HepG2 (cell line): ENCODE results near the gene CTCF. TPM values are rescaled to one million over a fixed set of nuclear protein-coding genes. Genes with fewer than 3 reads are reported as not detected.

ENCODE experiments used
- BCL3 ChIP-seq: sonication (generic); formaldehyde crosslinking; IDR thresholded peaks from 2 replicates; pipeline ENCODE4 v1.5.1; 2020; ENCODE audit warnings: mild to moderate bottlenecking, missing genetic modification reagents, moderate library complexity
- E2F1 ChIP-seq: sonication (generic); formaldehyde crosslinking; IDR thresholded peaks from 2 replicates; pipeline ENCODE4 v1.5.0; 2020; ENCODE audit warnings: missing genetic modification reagents
- KDM5A ChIP-seq: fragments of 200-600 bp; sonication (generic); IDR thresholded peaks from 2 replicates; pipeline ENCODE4 v1.7.0; 2018; ENCODE audit warnings: antibody characterized with exemption, mild to moderate bottlenecking, low read length, borderline replicate concordance
- MTERF4 ChIP-seq: sonication (generic); formaldehyde crosslinking; IDR thresholded peaks from 2 replicates; pipeline ENCODE4 v1.8.0; 2023; ENCODE audit warnings: mild to moderate bottlenecking, missing genetic modification reagents
- PAXIP1 ChIP-seq: sonication (generic); formaldehyde crosslinking; conservative IDR thresholded peaks from 2 replicates; pipeline ENCODE4 v1.4.0; 2020; ENCODE audit warnings: mild to moderate bottlenecking, missing genetic modification reagents, moderate library complexity
- PHF20 ChIP-seq: sonication (generic); formaldehyde crosslinking; IDR thresholded peaks from 2 replicates; pipeline ENCODE4 v1.5.0; 2020; ENCODE audit warnings: mild to moderate bottlenecking, missing genetic modification reagents
- SKIL ChIP-seq: sonication (generic); formaldehyde crosslinking; IDR thresholded peaks from 2 replicates; pipeline ENCODE4 v1.8.0; 2022; ENCODE audit warnings: missing genetic modification reagents, mild to moderate bottlenecking, moderate library complexity, borderline replicate concordance
- TBL1XR1 ChIP-seq: fragments of 150-350 bp; IDR thresholded peaks from 2 replicates; pipeline ENCODE4 v1.6.1; 2014; ENCODE audit warnings: borderline replicate concordance, low read length; ENCODE audit not compliant: partially characterized antibody
- ZBTB44 ChIP-seq: sonication (generic); formaldehyde crosslinking; IDR thresholded peaks from 2 replicates; pipeline ENCODE4 v1.4.0; 2020; ENCODE audit warnings: missing genetic modification reagents
- ZNF280D ChIP-seq: sonication (generic); formaldehyde crosslinking; IDR thresholded peaks from 2 replicates; pipeline ENCODE4 v1.5.1; 2020; ENCODE audit warnings: mild to moderate bottlenecking, missing genetic modification reagents
- ZNF572 ChIP-seq: sonication (generic); formaldehyde crosslinking; IDR thresholded peaks from 2 replicates; pipeline ENCODE4 v1.5.1; 2020; ENCODE audit warnings: mild to moderate bottlenecking, missing genetic modification reagents
- polyA plus RNA-seq, 8 experiments: library from polyadenylated mRNA; depleted of rRNA in 3 of 8; stranded (reverse) in 7 of 8; unstranded in 1 of 8; fragments of >200 nt; fragmentation: Illumina TruSeq in 4 of 8; extraction: Trizol in 4 of 8; gene quantifications; 2 replicates each; pipeline versions ENCODE4 v1.2.1 to v1.2.3, GENCODE V29; 2011 to 2016; ENCODE audit warnings: low read depth in 4 of 8, missing spikeins in 1 of 8, mixed read lengths in 1 of 8; ENCODE audit not compliant: insufficient read depth in 1 of 8
- total RNA-seq, 5 experiments: library from RNA; depleted of rRNA; stranded (reverse); fragments of >200 nt; fragmentation: Illumina TruSeq; extraction: Trizol; gene quantifications; 2 replicates each; pipeline ENCODE4 v1.2.3, GENCODE V29; 2016; ENCODE audit warnings: low read depth in 1 of 5

Gene CTCF
- total and polyA plus RNA-seq, 2 of the 13 experiments (the other 11 are each of a cell fraction or from before 2014, with no cell fraction given), result 19.5 to 37.5 TPM

- TF ChIP-seq ZNF280D (CRISPR knock-in tag) (no peak; the same call in 1 of the 2 replicates), PHF20 (CRISPR knock-in tag) (peak; percentile 41), MTERF4 (CRISPR knock-in tag) (peak; percentile 59), E2F1 (CRISPR knock-in tag) (peak; percentile 49), BCL3 (0 out of 2 replicates have a peak, but pooled peaks have one; percentile 6), PAXIP1 (CRISPR knock-in tag) (no peak), KDM5A (0 out of 2 replicates have a peak, but pooled peaks have one; percentile 43), ZNF572 (CRISPR knock-in tag) (0 out of 2 replicates have a peak, but pooled peaks have one; percentile 19), ZBTB44 (CRISPR knock-in tag) (no peak), TBL1XR1 (no peak), SKIL (CRISPR knock-in tag) (0 out of 2 replicates have a peak, but pooled peaks have one; percentile 8)
Measured at GRCh38 chr16:67666559-67667452, 104.5 kb downstream of the CTCF start, which contains the start of the genes C16orf86 and ENKD1 (continued).
